Cortex of kidney (tissue), 1 donor: ENCODE data around the gene SEMA3B.
"Not testable (repeated sequence)": the region's sequence is repeated elsewhere in the genome, so short reads cannot be mapped to it uniquely, and the experiment has no call there.

Source experiments
- DNase-seq: peaks from one replicate; lab custom pipeline; 2025; lab: John Stamatoyannopoulos, UW

The SEMA3B gene

DNA sequence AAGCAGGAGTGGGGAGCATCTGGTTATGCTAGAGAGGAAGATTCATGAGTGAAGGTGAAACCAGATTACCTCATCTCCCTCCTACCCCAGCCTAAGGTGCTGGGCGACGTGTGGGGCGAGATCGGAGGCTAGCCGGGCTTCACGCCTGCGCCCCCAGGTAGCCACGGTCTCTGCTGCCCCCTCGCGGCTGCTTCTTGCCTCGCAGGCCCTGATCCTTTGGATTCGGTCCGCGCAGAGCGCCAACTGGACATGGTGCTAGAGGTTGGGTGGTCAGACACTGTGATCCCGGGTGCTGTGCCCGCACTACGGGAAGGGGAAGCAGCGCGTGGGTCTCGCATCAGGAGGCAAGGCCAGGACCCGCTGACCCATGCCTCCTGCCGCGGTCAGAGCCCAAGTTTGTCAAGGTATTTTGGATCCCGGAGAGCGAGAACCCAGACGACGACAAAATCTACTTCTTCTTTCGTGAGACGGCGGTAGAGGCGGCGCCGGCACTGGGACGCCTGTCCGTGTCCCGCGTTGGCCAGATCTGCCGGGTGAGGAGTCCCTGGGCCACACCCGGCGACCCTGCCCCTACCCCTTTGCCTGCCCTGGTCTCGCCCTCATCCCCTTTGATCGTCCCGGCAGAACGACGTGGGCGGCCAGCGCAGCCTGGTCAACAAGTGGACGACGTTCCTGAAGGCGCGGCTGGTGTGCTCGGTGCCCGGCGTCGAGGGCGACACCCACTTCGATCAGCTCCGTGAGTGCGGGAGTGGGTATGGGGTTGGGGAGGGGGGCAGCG lies 4.2 kb downstream of the SEMA3B start:
- no peak for DNase-seq

DNA sequence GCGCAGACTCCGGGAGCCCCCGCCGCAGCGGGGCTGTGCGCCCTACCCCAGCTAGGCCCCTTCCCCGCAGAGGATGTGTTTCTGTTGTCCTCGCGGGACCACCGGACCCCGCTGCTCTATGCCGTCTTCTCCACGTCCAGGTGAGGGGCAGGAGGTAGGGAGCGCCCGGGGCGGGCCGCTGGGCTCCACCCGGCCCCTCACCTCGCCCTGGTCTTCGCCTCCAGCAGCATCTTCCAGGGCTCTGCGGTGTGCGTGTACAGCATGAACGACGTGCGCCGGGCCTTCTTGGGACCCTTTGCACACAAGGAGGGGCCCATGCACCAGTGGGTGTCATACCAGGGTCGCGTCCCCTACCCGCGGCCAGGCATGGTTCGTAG lies 4.7 kb downstream of the SEMA3B start:
- DNase-seq: no peak

DNA sequence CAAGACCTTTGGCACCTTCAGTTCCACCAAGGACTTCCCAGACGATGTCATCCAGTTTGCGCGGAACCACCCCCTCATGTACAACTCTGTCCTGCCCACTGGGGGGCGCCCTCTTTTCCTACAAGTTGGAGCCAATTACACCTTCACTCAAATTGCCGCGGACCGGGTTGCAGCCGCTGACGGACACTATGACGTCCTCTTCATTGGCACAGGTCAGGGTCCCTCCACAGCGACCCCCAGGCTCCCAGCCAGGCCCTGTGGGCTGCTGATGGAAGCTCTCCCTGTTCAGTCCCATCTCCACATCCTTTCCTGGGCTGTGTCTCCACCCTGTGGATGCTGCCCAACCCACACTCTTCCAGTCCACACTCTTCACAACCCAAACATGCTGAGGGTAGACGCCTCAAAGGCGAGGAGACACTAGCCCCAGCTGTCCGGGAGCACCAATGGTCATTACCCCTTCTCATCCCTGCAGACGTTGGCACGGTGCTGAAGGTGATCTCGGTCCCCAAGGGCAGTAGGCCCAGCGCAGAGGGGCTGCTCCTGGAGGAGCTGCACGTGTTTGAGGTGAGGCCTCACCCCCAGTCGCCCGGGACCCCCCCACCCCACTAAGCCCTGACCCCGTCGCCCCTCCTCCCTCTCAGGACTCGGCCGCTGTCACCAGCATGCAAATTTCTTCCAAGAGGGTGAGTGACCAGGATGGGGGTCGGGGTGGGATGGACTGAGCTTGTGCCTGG lies 5.6 kb downstream of the SEMA3B start:
- DNase-seq: no peak

DNA sequence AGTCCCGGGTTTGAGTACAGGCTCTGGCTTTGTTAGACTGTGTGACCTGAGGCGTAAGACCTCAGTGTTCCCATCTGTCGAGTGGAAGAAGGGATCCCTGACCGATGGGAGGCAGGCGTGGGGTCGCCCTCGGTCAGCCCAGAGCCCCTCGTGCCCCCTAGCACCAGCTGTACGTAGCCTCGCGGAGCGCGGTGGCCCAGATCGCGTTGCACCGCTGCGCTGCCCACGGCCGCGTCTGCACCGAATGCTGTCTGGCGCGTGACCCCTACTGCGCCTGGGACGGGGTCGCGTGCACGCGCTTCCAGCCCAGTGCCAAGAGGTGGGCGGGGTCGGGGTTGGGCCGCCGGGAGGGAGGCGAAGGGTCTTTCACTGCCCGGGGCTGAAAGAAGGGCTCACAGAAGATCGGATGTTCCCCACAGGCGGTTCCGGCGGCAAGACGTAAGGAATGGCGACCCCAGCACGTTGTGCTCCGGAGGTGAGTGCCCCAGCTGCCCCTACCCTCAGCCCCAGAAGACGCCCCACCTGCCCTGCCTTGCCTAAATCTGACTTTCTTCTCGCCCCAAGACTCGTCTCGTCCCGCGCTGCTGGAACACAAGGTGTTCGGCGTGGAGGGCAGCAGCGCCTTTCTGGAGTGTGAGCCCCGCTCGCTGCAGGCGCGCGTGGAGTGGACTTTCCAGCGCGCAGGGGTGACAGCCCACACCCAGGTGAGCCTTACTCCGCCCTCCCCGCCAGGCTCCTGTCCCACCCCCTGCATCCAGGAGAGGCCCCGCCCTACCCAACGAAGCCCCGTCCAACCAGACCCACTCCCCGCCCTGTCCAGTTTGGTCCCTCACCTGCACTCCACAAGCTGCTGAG lies 6.4 kb downstream of the SEMA3B start:
- no peak for DNase-seq

DNA sequence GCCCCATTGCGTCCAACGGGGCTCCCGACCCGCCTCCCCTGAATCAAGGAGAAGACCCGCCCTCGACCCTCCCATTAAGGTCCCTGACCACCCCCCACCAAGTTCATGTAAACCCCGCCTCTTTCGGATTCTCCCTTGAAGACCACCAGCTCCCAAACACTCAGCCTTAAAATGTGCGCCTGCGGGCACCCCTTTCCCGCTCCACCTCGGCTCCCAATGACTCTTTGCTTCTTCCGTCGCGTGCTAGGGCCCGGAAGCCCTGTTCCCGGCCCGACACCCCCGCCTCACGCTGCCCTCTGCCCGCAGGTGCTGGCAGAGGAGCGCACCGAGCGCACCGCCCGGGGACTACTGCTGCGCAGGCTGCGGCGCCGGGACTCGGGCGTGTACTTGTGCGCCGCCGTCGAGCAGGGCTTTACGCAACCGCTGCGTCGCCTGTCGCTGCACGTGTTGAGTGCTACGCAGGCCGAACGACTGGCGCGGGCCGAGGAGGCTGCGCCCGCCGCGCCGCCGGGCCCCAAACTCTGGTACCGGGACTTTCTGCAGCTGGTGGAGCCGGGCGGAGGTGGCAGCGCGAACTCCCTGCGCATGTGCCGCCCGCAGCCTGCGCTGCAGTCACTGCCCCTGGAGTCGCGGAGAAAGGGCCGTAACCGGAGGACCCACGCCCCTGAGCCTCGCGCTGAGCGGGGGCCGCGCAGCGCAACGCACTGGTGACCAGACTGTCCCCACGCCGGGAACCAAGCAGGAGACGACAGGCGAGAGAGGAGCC lies 7.2 kb downstream of the SEMA3B start:
- DNase-seq: no peak

DNA sequence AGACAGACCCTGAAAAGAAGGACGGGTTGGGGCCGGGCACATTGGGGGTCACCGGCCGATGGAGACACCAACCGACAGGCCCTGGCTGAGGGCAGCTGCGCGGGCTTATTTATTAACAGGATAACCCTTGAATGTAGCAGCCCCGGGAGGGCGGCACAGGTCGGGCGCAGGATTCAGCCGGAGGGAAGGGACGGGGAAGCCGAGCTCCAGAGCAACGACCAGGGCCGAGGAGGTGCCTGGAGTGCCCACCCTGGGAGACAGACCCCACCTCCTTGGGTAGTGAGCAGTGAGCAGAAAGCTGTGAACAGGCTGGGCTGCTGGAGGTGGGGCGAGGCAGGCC lies 7.8 kb downstream of the SEMA3B start:
- DNase-seq: no peak

DNA sequence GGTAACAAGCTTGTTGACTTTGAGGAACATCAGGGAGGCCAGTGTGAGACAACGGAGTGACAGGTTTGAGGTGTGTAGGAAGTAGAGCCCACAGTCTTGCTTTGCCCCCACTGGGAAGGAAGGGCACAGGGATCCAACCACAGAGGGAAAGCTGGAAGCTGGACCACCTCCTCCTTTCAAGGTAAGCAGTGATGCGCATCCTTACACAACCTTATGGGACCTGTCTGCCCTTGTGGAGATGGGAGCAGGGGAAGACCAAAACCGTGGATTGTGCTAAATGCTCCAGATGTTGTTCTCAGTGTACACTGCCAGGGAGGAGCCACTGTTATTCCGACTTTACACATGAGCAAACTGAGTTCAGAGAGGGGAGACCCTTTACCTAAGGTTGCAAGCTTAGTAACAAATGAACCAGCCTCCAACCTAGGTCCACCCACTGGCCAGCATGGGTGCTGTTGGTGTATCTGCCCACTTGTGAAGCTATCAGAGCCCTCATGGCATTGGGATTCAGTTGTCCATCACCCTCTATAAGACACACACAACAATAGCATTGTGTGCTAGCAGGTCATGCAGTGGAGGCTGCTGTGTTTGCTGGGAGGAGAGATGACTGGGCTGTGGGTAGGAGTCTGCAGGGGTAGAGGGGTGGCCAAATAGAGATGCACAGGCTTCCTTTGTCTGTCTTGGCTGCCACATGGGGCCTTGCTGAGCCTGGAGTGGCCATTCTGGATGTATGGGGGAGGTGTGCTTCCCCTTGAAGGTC lies 9.4 kb downstream of the SEMA3B start:
- no peak for DNase-seq

DNA sequence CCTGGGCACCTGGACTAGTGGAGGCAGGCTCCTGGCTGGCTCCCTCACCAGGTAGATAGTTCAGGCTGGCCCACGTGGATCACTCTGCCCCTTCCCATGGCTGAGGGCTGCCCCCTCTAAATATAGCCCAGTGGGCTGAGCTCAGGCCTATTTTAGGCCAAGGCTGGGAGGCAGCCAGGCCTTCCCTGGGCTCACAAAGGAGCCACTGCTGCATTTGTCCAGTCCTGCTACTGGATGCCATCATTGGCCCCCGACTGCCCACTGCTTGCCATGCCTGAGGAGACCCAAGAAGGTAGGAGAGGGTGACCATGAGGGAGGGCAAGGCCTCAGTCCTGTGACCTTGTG lies 9.9 kb downstream of the SEMA3B start, which contains the start of gene LSMEM2:
LSMEM2 (plus strand) TSS at position 208 of the 345 bp plus-strand sequence; CDS start at position 235, 27 bp downstream.
- DNase-seq: no peak

DNA sequence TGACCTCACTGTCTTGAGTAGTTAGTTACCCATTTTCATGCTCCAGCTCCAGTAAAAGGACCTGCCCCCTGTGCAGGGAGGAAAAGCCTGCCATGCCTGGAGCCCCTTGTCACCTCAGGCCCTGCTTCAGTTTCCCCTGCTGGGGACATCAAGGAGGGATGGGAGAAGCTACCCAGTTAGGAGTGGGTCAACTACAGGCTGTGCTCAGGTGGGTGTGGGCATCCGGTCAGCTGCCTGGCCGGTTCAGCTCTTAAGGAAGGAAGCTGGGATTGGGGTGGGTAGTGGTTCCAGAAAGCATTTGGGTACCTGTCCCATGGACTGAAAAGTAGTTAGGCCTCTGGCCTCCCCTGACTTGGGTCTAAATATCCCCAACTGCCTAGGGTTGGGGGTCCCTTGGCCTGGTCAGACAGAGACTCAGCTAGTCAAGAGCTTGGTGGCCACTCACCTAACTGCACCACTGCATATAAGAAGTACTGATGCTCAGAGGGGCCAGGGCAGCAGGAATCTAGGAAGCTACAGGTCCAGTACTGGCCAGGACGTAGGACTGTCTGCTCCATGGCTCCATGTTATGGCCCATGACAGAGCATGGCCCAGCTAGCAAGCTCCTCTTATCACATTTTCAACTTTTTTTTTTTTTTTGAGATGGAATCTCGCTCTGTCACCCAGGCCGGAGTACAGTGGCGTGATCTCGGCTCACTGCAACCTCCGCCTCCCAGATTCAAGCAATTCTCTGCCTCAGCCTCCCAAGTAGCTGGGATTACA lies 10.5 kb downstream of the SEMA3B start:
- DNase-seq: no peak

DNA sequence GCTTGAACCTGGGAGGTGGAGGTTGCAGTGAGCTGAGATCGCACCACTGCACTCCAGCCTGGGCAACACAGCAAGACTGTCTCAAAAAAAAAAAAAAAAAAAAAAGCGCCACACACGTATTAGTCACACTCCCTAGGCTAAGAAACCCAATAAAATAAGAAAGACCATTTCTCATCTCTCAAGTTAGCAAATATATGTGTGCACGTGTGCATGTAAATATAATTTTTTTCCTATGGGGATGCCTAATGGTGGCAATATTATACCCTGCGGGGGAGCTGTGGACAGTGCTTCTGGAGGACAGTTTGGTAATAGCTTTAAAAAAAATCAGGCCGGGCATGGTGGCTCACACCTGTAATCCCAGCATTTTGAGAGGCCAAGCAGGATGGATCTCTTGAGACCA lies 15.2 kb downstream of the SEMA3B start:
- DNase-seq: not testable (repeated sequence)

DNA sequence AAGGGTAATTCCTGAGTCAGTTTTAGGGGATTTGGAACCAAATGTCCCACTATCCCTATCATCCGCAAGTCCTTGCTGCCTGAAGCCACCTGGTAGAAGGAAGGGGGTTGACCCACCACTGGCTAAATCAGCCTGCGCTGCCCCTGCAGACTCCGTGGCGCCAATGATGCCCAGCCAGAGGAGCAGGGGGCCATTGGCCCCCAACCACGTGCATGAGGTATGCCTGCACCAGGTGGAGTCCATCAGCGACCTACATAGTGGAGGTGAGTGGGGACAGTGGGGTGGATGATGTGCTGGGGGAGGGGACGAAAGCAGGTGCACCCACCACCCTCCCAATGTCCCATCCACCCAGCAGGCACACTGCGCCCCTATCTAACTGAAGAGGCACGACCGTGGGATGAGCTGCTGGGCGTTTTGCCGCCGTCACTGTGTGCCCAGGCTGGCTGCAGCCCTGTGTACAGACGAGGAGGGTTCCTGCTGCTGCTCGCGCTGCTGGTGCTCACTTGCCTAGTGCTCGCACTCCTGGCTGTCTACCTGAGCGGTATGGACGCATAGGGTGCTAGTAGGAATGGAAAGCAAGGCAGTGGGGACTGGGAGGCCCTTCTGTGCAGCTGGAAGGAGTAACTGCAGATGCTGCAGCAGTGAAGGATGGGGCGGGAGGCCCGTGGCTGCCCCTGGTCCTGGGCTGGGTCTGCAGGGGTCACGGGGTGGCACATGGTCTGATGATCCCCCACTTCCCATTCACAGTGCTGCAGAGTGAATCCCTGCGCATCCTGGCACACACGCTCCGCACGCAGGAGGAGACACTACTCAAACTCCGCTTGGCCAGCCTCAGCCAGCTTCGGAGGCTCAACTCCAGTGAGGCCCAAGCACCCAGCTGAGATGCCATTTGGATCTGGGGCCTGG lies 17.6 kb downstream of the SEMA3B start:
- DNase-seq: no peak

DNA sequence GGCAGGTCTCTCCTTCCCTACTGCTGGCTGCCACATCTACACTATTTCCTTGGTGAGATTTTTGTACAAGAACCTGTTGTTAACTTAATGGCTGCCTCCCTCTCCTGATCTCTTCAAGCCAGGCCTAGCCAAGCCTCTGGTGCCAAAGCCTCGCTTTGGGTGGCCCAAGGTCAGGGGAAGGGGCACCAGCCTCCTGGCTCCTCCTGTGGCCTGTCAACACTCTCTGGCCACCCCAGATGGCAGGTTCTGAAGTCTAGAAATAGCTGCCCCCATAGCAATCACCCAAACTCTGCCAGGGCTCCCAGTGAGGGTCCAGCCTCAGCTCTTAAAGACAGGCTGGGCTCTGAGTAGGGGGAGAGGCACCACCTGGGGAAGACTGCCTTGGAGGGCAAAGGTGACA lies 18.3 kb downstream of the SEMA3B start:
- no peak for DNase-seq

DNA sequence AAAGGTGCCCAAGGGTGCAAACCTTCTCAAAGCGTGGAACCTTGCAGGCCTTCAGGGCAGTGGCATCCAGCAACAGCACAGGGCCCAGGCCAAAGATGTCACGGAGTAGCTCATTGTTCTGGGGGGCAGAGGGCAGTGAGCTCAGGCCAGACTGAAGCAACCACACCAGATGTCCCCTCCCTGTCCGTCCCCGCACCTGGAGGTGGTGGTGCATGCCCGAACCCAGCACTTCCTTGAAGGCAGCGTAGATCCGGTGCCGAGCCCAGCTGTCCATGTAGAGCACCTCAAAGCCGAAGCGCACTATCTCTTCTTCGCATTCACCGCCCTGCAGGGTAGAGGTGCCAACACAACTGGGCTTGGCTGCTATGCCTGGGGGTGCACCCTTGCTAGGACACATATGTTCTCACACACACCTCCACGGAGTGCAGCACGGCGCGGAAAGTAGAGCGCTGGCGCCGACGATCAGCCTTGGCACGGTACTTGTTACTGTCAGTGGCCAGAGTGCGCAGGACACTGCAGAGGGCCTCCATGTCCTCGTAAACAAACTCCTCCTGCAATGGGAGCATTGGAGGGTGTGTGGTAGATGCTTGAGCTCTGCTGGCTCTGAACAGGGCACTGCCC lies 19.6 kb downstream of the SEMA3B start:
- no peak for DNase-seq

DNA sequence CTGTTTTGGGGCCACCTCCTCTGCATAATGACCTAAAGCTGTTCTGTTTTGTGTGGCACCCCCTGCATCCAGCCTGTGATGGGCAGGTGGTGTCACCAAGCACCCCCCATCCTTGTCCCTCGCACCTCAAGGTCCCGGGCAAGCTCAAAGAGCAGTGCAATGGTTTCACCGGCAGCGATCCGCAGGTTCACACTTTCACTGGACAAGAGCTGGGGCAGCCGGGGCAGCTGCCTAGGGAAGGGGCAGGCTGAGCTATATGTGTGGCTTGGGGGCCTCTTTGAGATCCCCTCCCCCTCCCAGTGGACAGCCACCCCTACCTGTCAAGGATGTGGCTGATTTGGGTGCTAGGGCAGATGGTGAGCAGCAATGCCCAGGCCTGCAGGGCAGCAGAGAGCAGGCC lies 20.2 kb downstream of the SEMA3B start:
- no peak for DNase-seq

DNA sequence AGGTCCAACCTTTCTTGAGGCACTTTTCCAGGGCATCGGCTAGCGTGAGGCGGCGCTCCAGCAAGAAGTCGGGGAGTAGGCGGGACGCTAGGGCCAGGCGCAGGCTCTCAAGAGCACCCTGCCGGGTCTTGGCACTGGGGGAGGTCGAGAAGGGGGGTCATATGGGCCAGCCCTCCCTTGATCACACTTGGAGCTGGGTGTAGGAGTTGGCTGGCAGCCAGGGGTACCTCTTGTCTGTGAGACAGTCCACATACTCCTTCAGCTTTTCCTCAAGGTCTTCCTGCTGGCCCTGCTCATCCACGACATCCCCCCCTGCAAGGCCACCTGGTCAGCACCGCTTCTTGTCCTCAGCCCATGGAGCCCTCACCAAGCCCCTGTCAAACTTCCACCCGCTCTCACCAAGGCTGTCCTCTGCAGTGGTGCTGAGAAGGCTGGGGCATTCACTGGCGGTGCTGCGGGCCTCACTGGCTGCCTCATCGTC lies 21.3 kb downstream of the SEMA3B start:
- DNase-seq: no peak

DNA sequence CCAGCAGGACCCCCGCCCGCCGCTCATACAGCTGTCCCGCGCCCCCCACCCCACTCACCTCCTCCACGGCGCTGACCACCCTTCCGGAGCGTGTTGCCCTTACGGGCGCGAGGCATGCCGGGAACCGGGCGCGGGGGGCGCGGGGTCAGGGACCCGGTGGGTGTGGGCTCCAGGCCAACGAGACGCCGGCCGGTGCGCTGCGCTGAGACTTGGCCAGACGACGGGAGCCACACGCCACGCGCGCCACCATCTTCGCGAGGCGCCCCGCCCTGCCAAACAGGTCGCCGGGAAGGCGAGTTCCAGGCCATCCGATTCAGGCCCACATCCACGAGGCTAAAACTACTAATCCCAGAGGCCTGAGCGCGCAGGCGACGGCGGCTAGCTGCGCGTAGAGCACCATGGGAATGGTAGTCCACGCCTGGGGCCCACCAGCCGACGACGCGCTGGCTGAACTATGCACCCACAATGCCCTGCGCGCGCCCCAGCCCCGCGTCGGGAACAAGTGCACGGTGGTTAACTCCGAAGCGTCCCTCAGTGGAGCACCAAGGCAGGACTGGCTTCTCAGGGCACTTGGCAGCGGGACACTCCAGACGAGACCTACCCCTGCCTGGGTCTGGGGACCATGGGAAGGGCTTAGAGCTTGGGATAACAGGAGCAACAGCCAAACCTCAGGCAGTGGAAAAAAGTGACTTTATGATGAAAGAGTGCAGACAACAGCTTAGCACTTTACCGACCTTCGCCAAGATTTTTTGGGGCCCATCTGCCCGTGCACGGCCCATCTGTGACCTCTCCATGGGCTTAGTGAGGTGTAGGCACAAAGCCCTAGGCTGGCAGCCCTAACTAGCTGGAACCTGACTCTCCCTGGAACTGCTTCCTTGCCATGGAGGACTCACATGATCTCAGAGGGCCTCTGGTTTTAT lies 23.5 kb downstream of the SEMA3B start, which contains the start of gene IFRD2:
IFRD2 (minus strand) TSS at position 271 of the 920 bp plus-strand sequence; CDS start at position 116, 155 bp downstream.
- no peak for DNase-seq

DNA sequence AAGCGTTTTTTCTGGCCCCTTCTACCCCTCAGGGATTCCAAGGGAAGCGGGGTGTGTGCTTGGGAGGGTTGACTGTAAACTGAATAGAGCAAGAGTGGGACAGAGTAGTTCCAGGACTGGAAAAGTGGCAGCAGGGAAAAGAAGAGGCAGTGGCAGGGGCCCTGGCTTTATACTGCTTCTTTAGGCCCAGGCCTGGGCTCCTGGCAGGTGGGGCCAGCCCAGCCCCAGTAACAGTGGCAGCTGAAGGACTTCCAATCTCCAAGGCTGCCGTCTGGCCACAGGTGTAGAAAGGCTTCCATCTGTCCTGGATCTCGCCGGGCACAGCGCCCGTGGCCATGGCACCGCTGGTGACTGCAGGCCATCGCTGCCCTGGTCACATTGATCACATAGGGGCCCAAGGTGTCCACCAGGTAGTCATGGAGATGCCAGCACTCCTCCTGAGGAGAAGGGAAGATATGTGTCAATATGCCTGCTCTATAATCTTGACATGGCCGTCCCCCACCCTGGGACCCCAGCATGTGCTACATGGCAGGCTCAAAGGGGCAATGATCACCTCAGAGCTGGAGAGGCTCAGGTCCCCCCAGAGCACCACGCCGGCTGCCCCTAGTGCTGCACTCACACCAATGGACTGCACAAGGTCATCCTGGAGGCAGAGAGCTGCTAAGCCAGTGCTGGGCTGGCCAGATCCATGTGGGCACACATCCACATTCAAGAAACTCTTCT lies 24.3 kb downstream of the SEMA3B start:
- no peak for DNase-seq
